AG04449 (cell line): ENCODE results near the gene MN1.

Source experiments
- CTCF ChIA-PET: fragments of 350-600 bp; formaldehyde crosslinking; extraction: SDS; loops from one replicate; lab custom pipeline; 2021; ENCODE audit warnings: antibody characterized with exemption; lab: Yijun Ruan, JAX
- POLR2A ChIA-PET: fragments of 400-600, 350-600 bp; formaldehyde crosslinking; extraction: SDS; loops from one replicate; lab custom pipeline; 2020; ENCODE audit warnings: antibody characterized with exemption, inconsistent platforms; lab: Yijun Ruan, JAX
- DNase-seq: peaks from one replicate; pipeline ENCODE4 v3.0.0-alpha.2; 2010; ENCODE audit warnings: low read depth, low spot score
- H3K4me3 ChIP-seq: 2 replicates; pipeline ENCODE4 v1.5.1; 2011; ENCODE audit warnings: low read depth, mild to moderate bottlenecking, control low read depth, low read length
- CTCF ChIP-seq: IDR thresholded peaks from one replicate; pipeline ENCODE4 v1.5.1; 2011; ENCODE audit warnings: mild to moderate bottlenecking, moderate library complexity, low read length, control low read depth, inconsistent platforms; ENCODE audit not compliant: insufficient read depth; ENCODE audit errors: missing control alignments

The MN1 gene

GRCh38 chr22:27795053-27795452 lies 6.5 kb downstream of the MN1 start:
- CTCF ChIA-PET = no interaction called here
- POLR2A ChIA-PET = no interaction called here
- TF ChIP-seq CTCF = no peak
- DNase-seq = no peak
- H3K4me3 ChIP-seq = no peak overlapping the region

GRCh38 chr22:27794226-27794625 lies 7.3 kb downstream of the MN1 start:
- CTCF ChIA-PET = no interaction called here
- no peak overlapping the region for H3K4me3 ChIP-seq
- TF ChIP-seq CTCF = no peak
- DNase-seq = no peak
- POLR2A ChIA-PET = no interaction called here

GRCh38 chr22:27793576-27793975 lies 8.0 kb downstream of the MN1 start:
- no peak overlapping the region for H3K4me3 ChIP-seq
- no peak for TF ChIP-seq CTCF
- DNase-seq = no peak
- CTCF ChIA-PET = no interaction called here
- POLR2A ChIA-PET = no interaction called here

- ChIA-PET CTCF (interaction anchor here (1.2 to 1.3 kb wide), 2 partner anchors 70 to 387 kb away, joined by 3 to 4 read pairs; no protein-coding TSS in a partner anchor), POLR2A (no interaction called here)
These were observed 8.9 kb downstream of the MN1 start for GRCh38 chr22:27792452-27793161.

GRCh38 chr22:27791859-27792241 lies 9.7 kb downstream of the MN1 start:
- DNase-seq = no peak
- TF ChIP-seq CTCF = no peak
- ChIA-PET POLR2A (no interaction called here), CTCF (interaction anchor here (1.2 to 1.3 kb wide), 2 partner anchors 69 to 386 kb away, joined by 3 to 4 read pairs; no protein-coding TSS in a partner anchor)
- no peak overlapping the region for H3K4me3 ChIP-seq

More at GRCh38 chr22:27792452-27793161, 8.9 kb downstream of the MN1 start:
- H3K4me3 ChIP-seq = no peak overlapping the region
- no peak for TF ChIP-seq CTCF
- no peak for DNase-seq

- CTCF ChIA-PET = interaction anchor here (1.2 kb wide), 1 partner anchor 68 kb away, joined by 3 read pairs; no protein-coding TSS in a partner anchor
- H3K4me3 ChIP-seq = no peak overlapping the region
- POLR2A ChIA-PET = no interaction called here
- DNase-seq = no peak
- no peak for TF ChIP-seq CTCF
These were observed 10.2 kb downstream of the MN1 start for GRCh38 chr22:27791159-27791858.
